GM18526 (cell line): ENCODE results near the gene MCUB.

Source experiments
- POLR2A ChIP-seq: IDR thresholded peaks from 3 replicates; pipeline ENCODE4 v1.6.1; 2011; ENCODE audit not compliant: insufficient read length; ENCODE audit errors: extremely low read depth

Gene MCUB

GRCh38 chr4:109611045-109611646 is 51.1 kb downstream of the MCUB start:
- no peak for TF ChIP-seq POLR2A

- TF ChIP-seq POLR2A = no peak
These were observed 54.0 kb downstream of the MCUB start for GRCh38 chr4:109614015-109614414.

GRCh38 chr4:109614466-109614865 is 54.4 kb downstream of the MCUB start:
- TF ChIP-seq POLR2A = no peak

- TF ChIP-seq POLR2A = no peak
These were observed 55.7 kb downstream of the MCUB start for GRCh38 chr4:109615742-109616141.

- no peak for TF ChIP-seq POLR2A
These were observed 56.2 kb downstream of the MCUB start for GRCh38 chr4:109616243-109616642.

GRCh38 chr4:109622626-109623025 is 62.6 kb downstream of the MCUB start:
- no peak for TF ChIP-seq POLR2A

GRCh38 chr4:109624536-109624935 is 64.5 kb downstream of the MCUB start:
- no peak for TF ChIP-seq POLR2A

- TF ChIP-seq POLR2A = no peak
These were observed 67.3 kb downstream of the MCUB start for GRCh38 chr4:109627361-109627760.

- no peak for TF ChIP-seq POLR2A
These were observed 69.7 kb downstream of the MCUB start for GRCh38 chr4:109629775-109630174.

GRCh38 chr4:109631532-109632108 is 71.6 kb downstream of the MCUB start:
- no peak for TF ChIP-seq POLR2A

- no peak for TF ChIP-seq POLR2A
These were observed 80.6 kb downstream of the MCUB start for GRCh38 chr4:109640644-109641043.

- TF ChIP-seq POLR2A = no peak
These were observed 86.0 kb downstream of the MCUB start for GRCh38 chr4:109645874-109646710.

- TF ChIP-seq POLR2A = no peak
These were observed 88.4 kb downstream of the MCUB start for GRCh38 chr4:109648266-109648996.

GRCh38 chr4:109648997-109649575 is 89.0 kb downstream of the MCUB start:
- no peak for TF ChIP-seq POLR2A

- TF ChIP-seq POLR2A = no peak
These were observed 89.8 kb downstream of the MCUB start for GRCh38 chr4:109649872-109650271.
